Epithelial cell of esophagus (primary cell): ENCODE results near the gene KCNT2.
A peak's percentile ranks its signal among the peaks of the same experiment; 100 is the strongest.

ENCODE experiments used
- DNase-seq: peaks from one replicate; pipeline ENCODE4 v3.0.0; 2010; ENCODE audit warnings: low read depth
- H3K4me3 ChIP-seq: 2 replicates; pipeline ENCODE4 v1.5.1; 2011; ENCODE audit warnings: mild to moderate bottlenecking, low read length, control low read depth
- CTCF ChIP-seq: IDR thresholded peaks from 2 replicates; pipeline ENCODE4 v1.5.1; 2011; ENCODE audit warnings: low read depth, mild to moderate bottlenecking, low read length, control low read depth, inconsistent platforms; ENCODE audit not compliant: insufficient read depth; ENCODE audit errors: missing control alignments

Gene KCNT2

DNA sequence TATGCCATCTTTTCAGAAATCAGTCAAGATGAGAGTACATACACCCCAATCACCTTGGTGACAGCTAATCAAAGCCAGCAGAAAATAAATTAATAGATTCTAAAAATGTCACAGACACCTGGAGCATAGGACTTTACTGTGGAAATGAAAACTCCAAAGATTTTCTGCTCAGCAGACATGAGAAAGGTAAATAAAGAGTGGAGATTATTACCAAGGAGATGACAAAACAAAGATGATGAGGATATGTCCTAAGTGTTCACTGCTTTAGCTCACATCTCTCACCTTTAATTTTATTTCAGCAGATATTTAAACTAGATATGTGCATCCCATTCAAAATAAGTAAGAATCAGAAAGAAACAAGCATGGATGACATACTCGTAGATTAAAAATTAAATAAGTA, 14.8 kb upstream of the KCNT2 start:
- TF ChIP-seq CTCF: no peak
- DNase-seq: no peak

DNA sequence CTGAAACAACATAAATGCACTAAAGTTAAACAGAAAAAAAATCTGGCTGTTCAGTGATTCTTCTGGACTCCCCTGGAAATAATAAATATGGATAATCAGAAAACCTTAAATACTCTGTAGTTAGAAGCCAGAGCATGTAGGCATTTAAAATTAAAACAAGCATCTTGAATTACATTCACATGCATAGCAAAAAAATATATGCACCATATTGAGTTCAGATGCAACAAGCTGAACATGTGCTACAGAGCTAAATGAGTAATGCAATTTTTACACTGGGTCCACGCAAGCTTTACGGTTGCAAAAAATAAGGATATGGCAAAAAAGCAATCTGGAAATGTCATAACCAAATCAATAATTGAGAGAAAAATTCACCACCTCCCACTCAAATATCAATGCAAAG, 11.5 kb upstream of the KCNT2 start:
- no peak overlapping the region for H3K4me3 ChIP-seq
- no peak for DNase-seq
- no peak for TF ChIP-seq CTCF

More for the DNA sequence above, 14.8 kb upstream of the KCNT2 start:
- no peak overlapping the region for H3K4me3 ChIP-seq

GRCh38 chr1:196611873-196612272, 3.6 kb upstream of the KCNT2 start:
- no peak for TF ChIP-seq CTCF
- H3K4me3 ChIP-seq: no peak overlapping the region
- no peak for DNase-seq

DNA sequence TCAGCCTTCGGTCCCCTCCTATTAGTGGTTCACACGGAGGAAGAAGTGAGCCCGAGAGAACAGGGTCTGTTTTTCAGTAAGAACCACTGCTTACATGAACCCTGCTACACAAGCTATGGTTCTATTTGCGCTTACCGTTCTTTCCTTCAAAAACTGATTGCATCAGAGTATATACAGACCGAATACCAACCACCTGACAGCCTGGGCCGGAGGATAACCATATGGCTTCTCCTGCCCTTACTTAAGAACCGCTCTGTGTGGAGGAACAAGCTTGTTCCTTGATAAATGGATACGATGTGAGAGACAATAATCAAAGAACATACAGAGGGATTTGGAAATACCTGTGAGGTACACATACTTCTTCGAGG, 1.1 kb upstream of the KCNT2 start:
- DNase-seq: no peak
- no peak overlapping the region for H3K4me3 ChIP-seq
- no peak for TF ChIP-seq CTCF

- H3K4me3 ChIP-seq: peak overlapping the region; percentile 51
- TF ChIP-seq CTCF: no peak
- DNase-seq: peak; percentile 1
Observed at GRCh38 chr1:196607981-196608380, 259 bp downstream of the KCNT2 start.

DNA sequence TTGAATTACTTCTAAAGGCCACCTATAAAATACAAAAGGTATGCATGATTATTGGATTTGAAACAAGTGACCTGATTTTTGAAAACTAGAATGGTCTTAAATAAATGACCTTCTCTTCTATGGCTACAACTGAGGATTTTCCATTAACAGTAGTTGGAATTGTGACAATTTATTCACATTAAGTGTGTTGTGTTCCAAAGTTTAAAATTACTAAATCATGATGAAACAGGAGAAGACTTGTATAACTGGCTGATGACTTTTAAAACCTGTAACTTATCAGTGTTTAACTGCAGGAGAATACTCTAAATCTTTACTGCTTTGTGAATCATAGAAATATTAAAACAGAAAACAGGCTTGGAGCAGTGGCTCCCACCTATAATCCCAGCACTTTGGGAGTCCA, 4.6 kb downstream of the KCNT2 start:
- no peak for TF ChIP-seq CTCF
- no peak overlapping the region for H3K4me3 ChIP-seq
- DNase-seq: no peak

DNA sequence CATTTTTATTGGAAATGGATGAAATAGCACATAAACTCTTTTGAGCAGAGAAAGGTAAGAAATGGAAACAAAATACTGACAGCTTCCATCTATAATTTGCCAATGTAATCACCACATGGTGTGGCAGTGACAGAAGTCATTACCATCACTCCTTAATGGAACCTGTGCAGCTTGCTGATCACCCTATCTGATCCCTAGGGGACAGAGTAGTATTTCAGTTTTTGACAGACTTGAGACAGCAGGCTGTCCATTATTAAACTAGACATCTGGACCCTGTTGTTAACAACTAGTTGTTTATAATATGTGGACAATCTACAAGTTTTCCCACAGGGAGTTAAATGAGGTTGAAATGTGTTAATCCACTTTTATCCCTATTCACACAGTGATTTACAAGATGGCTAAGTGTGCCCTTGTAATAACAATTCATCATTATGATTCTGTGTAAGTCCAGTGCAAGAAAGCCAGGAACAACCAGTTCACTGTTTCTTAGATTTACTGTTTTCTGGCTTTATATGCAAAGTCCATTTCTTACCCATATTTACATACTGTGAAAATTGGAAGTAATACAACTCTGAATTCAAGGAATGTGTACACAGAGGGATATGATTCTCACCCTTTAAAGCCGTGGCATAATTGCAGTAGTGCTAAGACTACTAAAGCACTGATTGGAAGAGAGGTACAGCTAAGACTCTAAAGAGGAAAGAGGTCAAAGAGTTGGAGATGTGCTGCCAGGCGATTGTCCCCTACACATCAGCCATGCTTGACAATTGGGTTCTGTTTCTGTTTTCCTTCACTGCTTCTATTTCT, 9.1 kb downstream of the KCNT2 start:
- H3K4me3 ChIP-seq: no peak overlapping the region
- DNase-seq: no peak
- TF ChIP-seq CTCF: no peak
